ENCODE data around the gene BTNL3. TPM values are rescaled to one million over a fixed set of nuclear protein-coding genes. Genes with fewer than 3 reads are reported as not detected.

BTNL3 gene
- total and polyA plus RNA-seq, 9 of the 15 experiments (the other 6 are each of a cell fraction or from before 2014, with no cell fraction given), result 0.03 to 0.44 (median 0.04) TPM; not detected in 4

DNA sequence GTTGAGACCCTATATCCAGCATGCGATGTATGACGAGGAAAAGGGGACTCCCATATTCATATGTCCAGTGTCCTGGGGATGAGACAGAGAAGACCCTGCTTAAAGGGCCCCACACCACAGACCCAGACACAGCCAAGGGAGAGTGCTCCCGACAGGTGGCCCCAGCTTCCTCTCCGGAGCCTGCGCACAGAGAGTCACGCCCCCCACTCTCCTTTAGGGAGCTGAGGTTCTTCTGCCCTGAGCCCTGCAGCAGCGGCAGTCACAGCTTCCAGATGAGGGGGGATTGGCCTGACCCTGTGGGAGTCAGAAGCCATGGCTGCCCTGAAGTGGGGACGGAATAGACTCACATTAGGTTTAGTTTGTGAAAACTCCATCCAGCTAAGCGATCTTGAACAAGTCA is 17.1 kb downstream of the BTNL3 start (continued):
- TF ChIP-seq, protein P1, sequence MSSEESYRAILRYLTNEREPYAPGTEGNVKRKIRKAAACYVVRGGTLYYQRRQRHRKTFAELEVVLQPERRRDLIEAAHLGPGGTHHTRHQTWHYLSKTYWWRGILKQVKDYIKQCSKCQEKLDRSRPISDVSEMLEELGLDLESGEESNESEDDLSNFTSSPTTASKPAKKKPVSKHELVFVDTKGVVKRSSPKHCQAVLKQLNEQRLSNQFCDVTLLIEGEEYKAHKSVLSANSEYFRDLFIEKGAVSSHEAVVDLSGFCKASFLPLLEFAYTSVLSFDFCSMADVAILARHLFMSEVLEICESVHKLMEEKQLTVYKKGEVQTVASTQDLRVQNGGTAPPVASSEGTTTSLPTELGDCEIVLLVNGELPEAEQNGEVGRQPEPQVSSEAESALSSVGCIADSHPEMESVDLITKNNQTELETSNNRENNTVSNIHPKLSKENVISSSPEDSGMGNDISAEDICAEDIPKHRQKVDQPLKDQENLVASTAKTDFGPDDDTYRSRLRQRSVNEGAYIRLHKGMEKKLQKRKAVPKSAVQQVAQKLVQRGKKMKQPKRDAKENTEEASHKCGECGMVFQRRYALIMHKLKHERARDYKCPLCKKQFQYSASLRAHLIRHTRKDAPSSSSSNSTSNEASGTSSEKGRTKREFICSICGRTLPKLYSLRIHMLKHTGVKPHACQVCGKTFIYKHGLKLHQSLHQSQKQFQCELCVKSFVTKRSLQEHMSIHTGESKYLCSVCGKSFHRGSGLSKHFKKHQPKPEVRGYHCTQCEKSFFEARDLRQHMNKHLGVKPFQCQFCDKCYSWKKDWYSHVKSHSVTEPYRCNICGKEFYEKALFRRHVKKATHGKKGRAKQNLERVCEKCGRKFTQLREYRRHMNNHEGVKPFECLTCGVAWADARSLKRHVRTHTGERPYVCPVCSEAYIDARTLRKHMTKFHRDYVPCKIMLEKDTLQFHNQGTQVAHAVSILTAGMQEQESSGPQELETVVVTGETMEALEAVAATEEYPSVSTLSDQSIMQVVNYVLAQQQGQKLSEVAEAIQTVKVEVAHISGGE (CRISPR knock-in tag; IDR thresholded peaks at IDR 0.05), result no peak
- TF ChIP-seq, protein P2, sequence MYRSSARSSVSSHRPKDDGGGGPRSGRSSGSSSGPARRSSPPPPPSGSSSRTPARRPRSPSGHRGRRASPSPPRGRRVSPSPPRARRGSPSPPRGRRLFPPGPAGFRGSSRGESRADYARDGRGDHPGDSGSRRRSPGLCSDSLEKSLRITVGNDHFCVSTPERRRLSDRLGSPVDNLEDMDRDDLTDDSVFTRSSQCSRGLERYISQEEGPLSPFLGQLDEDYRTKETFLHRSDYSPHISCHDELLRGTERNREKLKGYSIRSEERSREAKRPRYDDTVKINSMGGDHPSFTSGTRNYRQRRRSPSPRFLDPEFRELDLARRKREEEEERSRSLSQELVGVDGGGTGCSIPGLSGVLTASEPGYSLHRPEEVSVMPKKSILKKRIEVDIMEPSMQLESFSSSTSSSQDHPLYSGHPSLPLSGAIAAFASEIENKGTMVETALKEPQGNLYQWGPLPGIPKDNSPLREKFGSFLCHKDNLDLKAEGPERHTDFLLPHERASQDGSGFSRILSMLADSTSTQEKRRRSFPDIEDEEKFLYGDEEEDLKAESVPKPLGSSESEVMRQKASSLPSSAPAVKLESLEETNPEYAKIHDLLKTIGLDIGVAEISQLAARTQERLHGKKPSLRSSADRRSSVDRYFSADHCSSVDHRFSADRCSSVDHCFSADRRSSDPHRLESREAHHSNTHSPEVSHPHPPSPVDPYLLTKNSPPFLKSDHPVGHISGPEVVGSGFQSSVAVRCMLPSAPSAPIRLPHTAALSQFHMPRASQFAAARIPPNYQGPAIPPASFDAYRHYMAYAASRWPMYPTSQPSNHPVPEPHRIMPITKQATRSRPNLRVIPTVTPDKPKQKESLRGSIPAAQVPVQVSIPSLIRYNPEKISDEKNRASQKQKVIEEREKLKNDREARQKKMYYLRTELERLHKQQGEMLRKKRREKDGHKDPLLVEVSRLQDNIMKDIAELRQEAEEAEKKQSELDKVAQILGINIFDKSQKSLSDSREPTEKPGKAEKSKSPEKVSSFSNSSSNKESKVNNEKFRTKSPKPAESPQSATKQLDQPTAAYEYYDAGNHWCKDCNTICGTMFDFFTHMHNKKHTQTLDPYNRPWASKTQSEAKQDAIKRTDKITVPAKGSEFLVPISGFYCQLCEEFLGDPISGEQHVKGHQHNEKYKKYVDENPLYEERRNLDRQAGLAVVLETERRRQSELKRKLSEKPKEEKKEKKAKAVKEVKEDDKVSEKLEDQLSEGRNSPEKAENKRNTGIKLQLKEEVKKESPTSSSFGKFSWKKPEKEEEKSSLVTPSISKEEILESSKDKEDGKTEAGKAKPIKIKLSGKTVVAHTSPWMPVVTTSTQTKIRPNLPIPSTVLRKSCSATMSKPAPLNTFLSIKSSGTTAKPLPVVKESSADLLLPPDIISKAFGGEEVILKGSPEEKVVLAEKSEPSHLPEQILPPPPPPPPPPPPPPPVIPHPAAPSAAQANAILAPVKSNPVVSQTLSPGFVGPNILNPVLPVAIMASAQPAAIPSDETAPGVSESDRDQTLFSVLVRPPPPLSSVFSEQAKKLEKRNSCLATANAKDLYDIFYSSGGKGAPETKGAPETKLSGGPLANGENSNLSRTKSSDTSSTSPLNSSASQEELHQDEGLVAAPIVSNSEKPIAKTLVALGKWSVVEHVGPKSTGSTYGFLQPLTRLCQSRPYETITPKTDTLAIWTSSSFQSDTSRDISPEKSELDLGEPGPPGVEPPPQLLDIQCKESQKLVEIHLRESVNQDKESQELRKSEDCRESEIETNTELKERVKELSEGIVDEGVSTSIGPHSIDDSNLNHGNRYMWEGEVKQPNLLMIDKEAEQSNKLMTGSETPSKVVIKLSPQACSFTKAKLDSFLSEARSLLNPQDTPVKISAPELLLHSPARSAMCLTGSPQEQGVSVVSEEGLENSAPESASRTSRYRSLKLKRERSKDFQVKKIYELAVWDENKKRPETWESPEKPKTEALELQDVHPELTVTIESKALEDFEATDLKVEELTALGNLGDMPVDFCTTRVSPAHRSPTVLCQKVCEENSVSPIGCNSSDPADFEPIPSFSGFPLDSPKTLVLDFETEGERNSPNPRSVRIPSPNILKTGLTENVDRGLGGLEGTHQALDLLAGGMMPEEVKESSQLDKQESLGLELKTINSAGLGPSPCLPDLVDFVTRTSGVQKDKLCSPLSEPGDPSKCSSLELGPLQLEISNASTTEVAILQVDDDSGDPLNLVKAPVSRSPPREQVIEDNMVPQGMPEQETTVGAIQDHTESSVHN (IDR thresholded peaks at IDR 0.05; ENCODE audit: borderline replicate concordance in 1 of 2, low read depth in 1 of 2), result no peak
